HG02943 (cell line): ENCODE data around the gene FAM53A.

Source experiments
- ATAC-seq: cut with Tn5 transposase; IDR thresholded peaks from one replicate; pipeline ENCODE4 v1.9.1; 2021; ENCODE audit warnings: mild to moderate bottlenecking, low read depth, moderate library complexity; ENCODE audit not compliant: unreplicated experiment

FAM53A gene

GRCh38 chr4:1663549-1663948 lies 20.6 kb downstream of the FAM53A start:
- ATAC-seq, result no peak

- ATAC-seq, result no peak
These were observed 22.4 kb downstream of the FAM53A start for GRCh38 chr4:1661695-1662094.

- ATAC-seq, result no peak
These were observed 23.0 kb downstream of the FAM53A start for GRCh38 chr4:1660948-1661677.

GRCh38 chr4:1659104-1660043 lies 24.7 kb downstream of the FAM53A start:
- ATAC-seq, result no peak

GRCh38 chr4:1658581-1658980 lies 25.5 kb downstream of the FAM53A start:
- no peak for ATAC-seq

GRCh38 chr4:1658146-1658545 lies 26.0 kb downstream of the FAM53A start:
- no peak for ATAC-seq

- ATAC-seq, result no peak
These were observed 27.1 kb downstream of the FAM53A start for GRCh38 chr4:1656986-1657385.

GRCh38 chr4:1656132-1656531 lies 28.0 kb downstream of the FAM53A start:
- no peak for ATAC-seq

GRCh38 chr4:1655676-1656075 lies 28.4 kb downstream of the FAM53A start:
- ATAC-seq, result no peak

GRCh38 chr4:1655081-1655480 lies 29.0 kb downstream of the FAM53A start:
- ATAC-seq, result no peak

GRCh38 chr4:1654216-1654955 lies 29.7 kb downstream of the FAM53A start:
- ATAC-seq, result no peak

GRCh38 chr4:1653776-1654175 lies 30.3 kb downstream of the FAM53A start:
- no peak for ATAC-seq

- ATAC-seq, result no peak
These were observed 32.0 kb downstream of the FAM53A start for GRCh38 chr4:1652088-1652487.

- ATAC-seq, result no peak
These were observed 32.5 kb downstream of the FAM53A start for GRCh38 chr4:1651609-1652008.

- ATAC-seq, result no peak
These were observed 35.2 kb downstream of the FAM53A start for GRCh38 chr4:1648962-1649361.

GRCh38 chr4:1647432-1647831 lies 36.7 kb downstream of the FAM53A start:
- ATAC-seq, result no peak

GRCh38 chr4:1646690-1647089 lies 37.4 kb downstream of the FAM53A start:
- no peak for ATAC-seq

GRCh38 chr4:1644891-1645657 lies 39.0 kb downstream of the FAM53A start:
- ATAC-seq, result no peak

- ATAC-seq, result no peak
These were observed 40.0 kb downstream of the FAM53A start for GRCh38 chr4:1643971-1644735.
